Heart right ventricle (tissue), 16 donors: ENCODE measurements around the gene TRIM2. TPM values are rescaled to one million over a fixed set of nuclear protein-coding genes. Genes with fewer than 3 reads are reported as not detected.
"Not testable (repeated sequence)": the region's sequence is repeated elsewhere in the genome, so short reads cannot be mapped to it uniquely, and the experiment has no call there.

ENCODE experiments used
- ATAC-seq, 8 donors: fragments of 200-7000 bp; cut with Tn5 transposase; one replicate each; pipeline ENCODE4 v1.9.1; 2020; ENCODE audit warnings: mild to moderate bottlenecking in 8 of 8, moderate library complexity in 8 of 8, moderate number of reproducible peaks in 1 of 8
- DNase-seq, 2 donors: peaks; one replicate each; pipeline ENCODE4 v3.0.0-alpha.2; 2020
- H3K27ac ChIP-seq, 10 donors: fragments of 200-600 bp; sonication (generic) in 2 of 10; one replicate each; pipeline versions ENCODE4 v1.5.0 to v1.8.0; 2020 to 2022; ENCODE audit warnings: mild to moderate bottlenecking in 3 of 10
- H3K27me3 ChIP-seq, 7 donors: fragments of 200-600 bp; one replicate each; pipeline ENCODE4 v1.8.0; 2021 to 2022; ENCODE audit warnings: mild to moderate bottlenecking in 2 of 7
- H3K36me3 ChIP-seq, 9 donors: fragments of 200-600 bp; sonication (generic) in 1 of 9; one replicate each; pipeline versions ENCODE4 v1.5.0 to v1.8.0; 2020 to 2022; ENCODE audit warnings: mild to moderate bottlenecking in 2 of 9
- H3K4me1 ChIP-seq, 9 donors: fragments of 200-600 bp; sonication (generic) in 1 of 9; one replicate each; pipeline versions ENCODE4 v1.5.0 to v1.8.0; 2020 to 2022; ENCODE audit warnings: mild to moderate bottlenecking in 4 of 9
- H3K4me3 ChIP-seq, 10 donors: fragments of 200-600 bp; sonication (generic) in 2 of 10; one replicate each; pipeline versions ENCODE4 v1.5.0 to v1.8.0; 2020 to 2022; ENCODE audit warnings: mild to moderate bottlenecking in 7 of 10, moderate library complexity in 2 of 10
- H3K9me3 ChIP-seq, 11 donors: fragments of 200-600 bp in 10 of 11; sonication (generic) in 2 of 11; one replicate each; pipeline versions ENCODE4 v1.5.0 to v1.8.0; 2013 to 2022; ENCODE audit warnings: mild to moderate bottlenecking in 2 of 11, control low read depth in 1 of 11, moderate library complexity in 1 of 11
- WGBS, 2 donors: extraction: QIAGEN DNeasy Blood & Tissue Kit; methylation state at CpG; one replicate each; pipeline ENCODE4 v1.1.7; 2013; ENCODE audit warnings: inconsistent platforms in 1 of 2; 5-methylcytosine and 5-hydroxymethylcytosine counted together
- intact Hi-C, 10 donors: fragments of 100-400 bp; cut with DNase I; formaldehyde crosslinking; loops; one replicate each; pipeline versions ENCODE4 v1.11.1 to v1.14.2; 2022
- polyA plus RNA-seq, 2 donors: library from polyadenylated mRNA; stranded (reverse); fragments of 200-250 nt; gene quantifications; one replicate each; pipeline ENCODE4 v1.2.3, GENCODE V29; 2013
- total RNA-seq, 10 donors: library from RNA; stranded (reverse); fragmentation: NEBNext Ultra II Directional in 3 of 10; extraction: Animal tissue kit (Norgen Biotek cat#: 25700) in 3 of 10; gene quantifications; one replicate each; pipeline versions ENCODE4 v1.2.1 to v1.2.4, GENCODE V29; 2021 to 2023
- TF ChIP-seq, protein P1 (sequence below), 9 donors: fragments of 200-600 bp; sonication (generic) in 2 of 9; IDR thresholded peaks; one replicate each; pipeline versions ENCODE4 v1.5.0 to v1.8.0; 2021 to 2022; ENCODE audit warnings: antibody characterized with exemption in 9 of 9, mild to moderate bottlenecking in 5 of 9, moderate library complexity in 1 of 9
- donor health status: Arrhythmogenic right ventricular cardiomyopathy.
- donor health status: ischemic (EF 13 %, LVEDD 7.1; RV severe dilation, severe dysfunction).
- donor health status: healthy with polysubstance abuse.
- donor health status: DM: no; HTN: yes; CAD: no.
- donor health status: DM: no; HTN: no; CAD: no.
- donor health status: ischemic (EF 25% LVEDD 6.9; RV normal size, moderate dysfunction).
- donor health status: ischemic (EF 25% LVEDD 5.7; RV mildly dilated, moderate dysfunction).
- donor health status: healthy.
- donor health status: DM: yes; HTN: yes; CAD: no.
- donor health status: Ischemic cardiomyopathy.
- donor health status: ischemic (EF 35%, LVEDD 5.7; RV mildly dilated, moderate dysfunction).
- donor health status: nonischemic (EF 11% LVEDD 7.7; RV severe dilation, severe dysfunction).
- donor health status: DM: yes; HTN: yes; CAD: no.
- donor health status: PGD.
- donor health status: ischemic (EF 29% LVEDD 5.4; RV normal size, mild dysfunction).
- donor health status: nonischemic (EF 23%, LVEDD 6.1; RV moderate dilation, normal function).

Gene TRIM2
- total and polyA plus RNA-seq, 12 donors, result 2.8 to 33.2 (median 20.5) TPM

DNA sequence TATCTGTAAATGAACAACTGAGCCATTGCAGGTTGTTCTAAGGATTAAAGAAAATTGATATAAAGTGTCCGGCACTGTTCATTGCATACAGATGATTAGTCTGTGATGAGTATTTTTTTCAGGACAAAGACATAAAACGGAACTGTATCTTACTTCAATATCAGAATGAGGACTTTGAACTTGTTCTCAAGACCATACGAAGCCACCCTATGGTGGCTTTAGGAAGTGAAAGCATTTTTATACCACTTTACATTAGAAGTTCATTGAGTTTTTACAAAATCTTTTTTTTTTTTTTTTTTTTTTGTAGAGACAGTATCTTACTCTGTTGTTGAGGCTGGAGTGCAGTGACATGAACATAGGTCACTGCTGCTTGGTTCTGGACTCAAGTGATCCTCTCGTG is 45.2 kb upstream of the TRIM2 start:
- Histone ChIP-seq H3K4me1 (peaks cover 0 to 13% (median 3%) of the 10 kb centered on the region in 9 donors), H3K4me3 (no peak overlapping the region), H3K9me3 (peaks cover 0 to under 1% (median 0%) of the 10 kb centered on the region in 11 donors), H3K36me3 (no peaks in the 10 kb centered on the region), H3K27ac (no peak overlapping the region), H3K27me3 (peaks cover 0 to 35% (median 21%) of the 10 kb centered on the region in 7 donors)
- ATAC-seq (no peak), DNase-seq (no peak)
- TF ChIP-seq, protein P1, sequence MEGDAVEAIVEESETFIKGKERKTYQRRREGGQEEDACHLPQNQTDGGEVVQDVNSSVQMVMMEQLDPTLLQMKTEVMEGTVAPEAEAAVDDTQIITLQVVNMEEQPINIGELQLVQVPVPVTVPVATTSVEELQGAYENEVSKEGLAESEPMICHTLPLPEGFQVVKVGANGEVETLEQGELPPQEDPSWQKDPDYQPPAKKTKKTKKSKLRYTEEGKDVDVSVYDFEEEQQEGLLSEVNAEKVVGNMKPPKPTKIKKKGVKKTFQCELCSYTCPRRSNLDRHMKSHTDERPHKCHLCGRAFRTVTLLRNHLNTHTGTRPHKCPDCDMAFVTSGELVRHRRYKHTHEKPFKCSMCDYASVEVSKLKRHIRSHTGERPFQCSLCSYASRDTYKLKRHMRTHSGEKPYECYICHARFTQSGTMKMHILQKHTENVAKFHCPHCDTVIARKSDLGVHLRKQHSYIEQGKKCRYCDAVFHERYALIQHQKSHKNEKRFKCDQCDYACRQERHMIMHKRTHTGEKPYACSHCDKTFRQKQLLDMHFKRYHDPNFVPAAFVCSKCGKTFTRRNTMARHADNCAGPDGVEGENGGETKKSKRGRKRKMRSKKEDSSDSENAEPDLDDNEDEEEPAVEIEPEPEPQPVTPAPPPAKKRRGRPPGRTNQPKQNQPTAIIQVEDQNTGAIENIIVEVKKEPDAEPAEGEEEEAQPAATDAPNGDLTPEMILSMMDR (IDR thresholded peaks at IDR 0.05), result no peak
- WGBS, 2 donors, result 90 to 92% methylated on average over 4 of the region's 4 CpGs
- intact Hi-C loops, result loop anchor here in 3 of 10 donors (10.0 kb wide), 1 partner anchor 46 kb away; the partner anchor contains the start of gene TRIM2 (in 3 of the 3)

DNA sequence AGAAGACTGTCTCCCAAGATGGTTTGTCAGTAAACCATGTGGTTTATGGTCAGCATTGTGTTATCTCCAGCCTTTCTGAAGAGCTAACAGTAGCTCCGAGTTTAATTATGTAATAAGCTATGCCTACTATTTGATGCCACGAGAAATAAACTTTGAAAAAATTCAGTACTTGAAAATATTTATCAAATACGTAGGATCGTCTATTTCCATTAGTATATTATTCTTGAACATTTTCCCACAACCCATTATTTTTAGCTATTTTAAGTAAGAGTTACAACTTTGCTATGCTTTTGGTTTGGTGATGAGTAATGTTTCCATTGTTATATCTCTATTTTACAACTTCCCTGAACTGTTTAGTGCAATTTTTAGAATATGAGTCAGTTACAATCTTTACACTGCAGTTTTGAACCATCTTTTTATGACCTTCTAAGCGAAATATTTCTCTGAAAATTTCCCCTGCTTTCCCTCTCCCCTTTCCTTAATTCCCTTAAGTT is 44.5 kb upstream of the TRIM2 start:
- no peak for DNase-seq
- ATAC-seq, result peak in 1 of 8 donors; percentile 24
- peaks cover 0 to 8% (median 0%) of the 10 kb centered on the region in 11 donors for H3K9me3 ChIP-seq
- H3K27me3 ChIP-seq, result peaks cover 0 to 27% (median 19%) of the 10 kb centered on the region in 7 donors
- H3K4me1 ChIP-seq, result peaks cover 0 to 10% (median 0%) of the 10 kb centered on the region in 9 donors
- H3K4me3 ChIP-seq, result no peak overlapping the region
- no peaks in the 10 kb centered on the region for H3K36me3 ChIP-seq
- TF ChIP-seq, protein P1 (IDR thresholded peaks at IDR 0.05), result no peak
- 58 to 71% methylated on average over 5 of the region's 5 CpGs for WGBS, 2 donors
- no peak overlapping the region for H3K27ac ChIP-seq
- intact Hi-C loops, result loop anchor here in 3 of 10 donors (10.0 kb wide), 1 partner anchor 45 kb away; the partner anchor contains the start of gene TRIM2 (in 3 of the 3)

DNA sequence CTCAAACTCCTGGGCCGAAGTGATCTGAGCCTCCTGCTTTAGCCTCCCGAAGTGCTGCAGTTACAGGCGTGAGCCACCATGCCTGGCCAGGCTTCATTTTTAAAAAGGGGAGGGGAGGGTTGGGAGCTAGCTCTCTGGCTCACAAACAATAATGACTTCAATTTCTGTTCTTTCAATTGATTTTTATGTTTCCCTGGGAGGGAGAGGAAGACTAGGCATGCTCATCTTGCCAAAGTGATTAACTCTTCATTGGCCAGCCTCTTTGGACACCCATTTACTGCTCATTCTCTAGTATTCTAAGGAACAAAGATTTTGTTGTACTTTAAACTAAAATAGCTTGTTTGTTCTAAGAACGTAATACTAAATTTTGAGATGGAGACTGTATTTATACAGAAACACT is 43.4 kb upstream of the TRIM2 start:
- 81 to 90% methylated on average over 4 of the region's 4 CpGs for WGBS, 2 donors
- TF ChIP-seq, protein P1 (IDR thresholded peaks at IDR 0.05), result no peak
- H3K4me3 ChIP-seq, result no peak overlapping the region
- no peak overlapping the region for H3K27ac ChIP-seq
- no peaks in the 10 kb centered on the region for H3K36me3 ChIP-seq
- H3K9me3 ChIP-seq, result peaks cover 0 to 14% (median 0%) of the 10 kb centered on the region in 11 donors
- H3K27me3 ChIP-seq, result peaks cover 0 to 17% (median 15%) of the 10 kb centered on the region in 7 donors
- ATAC-seq, result no peak
- DNase-seq, result no peak
- H3K4me1 ChIP-seq, result peaks cover 0 to 10% (median 0%) of the 10 kb centered on the region in 9 donors
- intact Hi-C loops, result no loop called here

DNA sequence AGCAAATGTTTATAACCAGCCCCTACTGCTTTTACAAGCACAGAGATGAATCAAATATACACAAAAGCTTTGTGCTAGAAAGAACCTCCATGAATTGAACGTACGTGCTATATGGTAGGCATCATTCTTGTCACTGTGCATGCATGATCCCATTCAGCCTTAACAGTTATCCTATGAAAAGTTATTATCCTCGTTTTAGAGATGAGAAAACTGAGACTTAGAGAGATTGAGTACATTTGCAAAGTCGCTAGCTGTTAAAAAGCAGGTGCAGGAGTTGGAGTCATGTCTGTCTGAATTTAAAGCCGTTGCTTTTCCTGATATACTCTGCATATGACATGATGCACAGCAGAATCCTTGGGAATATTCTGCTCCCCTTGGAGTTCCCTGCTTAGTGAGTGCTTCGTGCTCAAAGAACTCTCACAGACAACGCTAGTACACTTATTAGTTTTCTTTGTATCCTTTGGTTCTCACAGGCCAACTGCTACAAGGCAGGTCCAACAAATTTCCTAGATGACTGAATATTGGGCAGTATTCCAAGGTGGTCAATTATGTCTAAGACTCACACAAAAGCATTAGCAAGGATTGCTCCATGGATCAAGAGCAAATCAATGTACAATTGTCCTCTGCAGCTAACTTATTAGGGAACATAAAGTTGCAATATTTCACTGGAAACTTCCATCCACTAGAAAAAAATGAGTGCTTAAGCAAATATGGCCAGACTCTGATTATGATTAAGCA is 42.8 kb upstream of the TRIM2 start:
- Histone ChIP-seq H3K27ac (no peak overlapping the region), H3K27me3 (peaks cover 0 to 13% (median 11%) of the 10 kb centered on the region in 7 donors), H3K9me3 (peaks cover 0 to 14% (median 0%) of the 10 kb centered on the region in 11 donors), H3K4me1 (peaks cover 0 to 10% (median 0%) of the 10 kb centered on the region in 9 donors), H3K36me3 (no peaks in the 10 kb centered on the region), H3K4me3 (no peak overlapping the region)
- DNase-seq (no peak), ATAC-seq (no peak)
- TF ChIP-seq, protein P1 (IDR thresholded peaks at IDR 0.05), result no peak
- 68 to 78% methylated on average over 7 of the region's 7 CpGs for WGBS, 2 donors
- intact Hi-C loops, result no loop called here

DNA sequence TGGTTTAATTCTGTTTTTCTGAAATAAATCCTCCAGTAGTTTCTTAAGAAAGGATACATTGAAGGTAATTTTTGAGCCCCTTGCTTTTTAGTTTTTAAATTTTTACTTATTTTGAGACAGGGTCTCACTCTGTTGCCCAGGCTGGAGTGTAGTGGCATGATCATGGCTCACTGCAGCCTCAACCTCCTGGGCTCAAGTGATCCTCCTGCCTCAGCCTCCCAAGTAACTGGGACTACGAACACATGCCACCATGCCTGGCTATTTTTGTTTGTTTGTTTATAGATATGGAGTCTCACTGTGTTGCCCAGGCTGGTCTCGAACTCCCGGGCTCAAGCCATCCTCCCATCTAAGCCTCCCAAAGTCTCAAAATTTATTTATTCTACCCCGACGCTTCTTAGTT is 39.0 kb upstream of the TRIM2 start:
- peaks cover 0 to 11% (median 5%) of the 10 kb centered on the region in 7 donors for H3K27me3 ChIP-seq
- H3K27ac ChIP-seq, H3K36me3 ChIP-seq, DNase-seq, H3K4me3 ChIP-seq, intact Hi-C loops, H3K4me1 ChIP-seq, ATAC-seq: not testable (repeated sequence)
- 84 to 98% methylated on average over 5 of the region's 5 CpGs for WGBS, 2 donors
- peaks cover 0 to 14% (median 0%) of the 10 kb centered on the region in 11 donors for H3K9me3 ChIP-seq
